ENCODE results near the gene CTNND2.

- TF ChIP-seq YY1 (IDR thresholded peaks at IDR 0.05; ENCODE audit: insufficient read depth, insufficient read length) (no peak), ZNF274 (IDR thresholded peaks at IDR 0.05; ENCODE audit: low read depth, low read length) (no peak), SUZ12 (IDR thresholded peaks at IDR 0.05; ENCODE audit: extremely low read depth, insufficient read depth, insufficient read length) (no peak)
These were observed 329.5 kb downstream of the CTNND2 start for GRCh38 chr5:11574787-11575186.
